ENCODE measurements around the gene NTHL1.
A peak's percentile ranks its signal among the peaks of the same experiment; 100 is the strongest.

GRCh38 chr16:2029350-2029749 lies 18.3 kb downstream of the NTHL1 start:
- TF ChIP-seq CTCF (IDR thresholded peaks at IDR 0.05) (no peak), EP300 (IDR thresholded peaks at IDR 0.05) (peak in 1 of 2 donors; percentile 35)
